NOMO-1 (cell line): ENCODE data around the gene PGLYRP2.

Experiments used
- DNase-seq, 2 experiments: peaks; one replicate each; lab custom pipeline; 2025; ENCODE audit not compliant: unreplicated experiment in 2 of 2; lab: John Stamatoyannopoulos, UW

The PGLYRP2 gene

DNA sequence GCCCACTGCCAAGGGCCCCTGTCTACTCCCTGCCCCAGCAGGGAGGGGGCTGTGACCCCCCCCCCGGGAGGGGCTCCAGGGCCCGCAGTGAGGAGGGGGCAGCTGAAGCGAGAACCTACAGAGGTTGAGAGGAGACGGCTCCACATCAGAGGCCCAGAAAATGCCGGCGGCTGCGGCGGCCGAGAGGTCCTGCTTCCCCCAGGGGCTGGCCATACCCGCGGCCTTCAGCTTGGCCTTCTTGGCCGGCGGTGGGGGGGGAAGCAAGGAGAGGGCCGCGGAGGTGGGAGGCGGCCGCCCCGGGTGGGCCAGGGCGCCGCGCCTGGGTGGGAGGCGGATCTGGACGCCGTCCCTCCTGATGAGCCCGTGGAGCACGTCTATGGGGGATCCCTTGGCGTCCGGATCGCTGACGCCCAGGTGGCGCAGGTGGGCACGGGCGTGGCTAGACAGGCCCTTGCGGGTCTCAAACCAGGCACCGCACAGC, 51.3 kb downstream of the PGLYRP2 start:
- no peak for DNase-seq

DNA sequence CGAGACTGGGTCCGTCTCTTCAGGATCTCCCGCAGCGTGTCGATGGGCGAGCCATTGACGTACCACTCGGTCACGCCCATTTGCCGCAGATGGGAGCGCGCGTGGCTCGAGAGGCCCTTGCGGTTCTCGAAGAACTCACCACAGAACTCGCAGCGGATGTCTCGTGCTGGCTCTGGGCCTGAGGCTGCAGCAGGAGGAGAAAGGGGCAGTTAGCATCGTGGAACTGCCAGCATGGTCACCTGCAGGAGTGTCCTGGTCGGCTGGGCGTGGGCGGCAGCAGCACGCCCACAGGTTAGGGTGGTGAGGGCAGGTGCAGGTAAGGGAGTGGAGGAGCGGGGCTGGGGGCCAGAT, 52.0 kb downstream of the PGLYRP2 start:
- no peak for DNase-seq

DNA sequence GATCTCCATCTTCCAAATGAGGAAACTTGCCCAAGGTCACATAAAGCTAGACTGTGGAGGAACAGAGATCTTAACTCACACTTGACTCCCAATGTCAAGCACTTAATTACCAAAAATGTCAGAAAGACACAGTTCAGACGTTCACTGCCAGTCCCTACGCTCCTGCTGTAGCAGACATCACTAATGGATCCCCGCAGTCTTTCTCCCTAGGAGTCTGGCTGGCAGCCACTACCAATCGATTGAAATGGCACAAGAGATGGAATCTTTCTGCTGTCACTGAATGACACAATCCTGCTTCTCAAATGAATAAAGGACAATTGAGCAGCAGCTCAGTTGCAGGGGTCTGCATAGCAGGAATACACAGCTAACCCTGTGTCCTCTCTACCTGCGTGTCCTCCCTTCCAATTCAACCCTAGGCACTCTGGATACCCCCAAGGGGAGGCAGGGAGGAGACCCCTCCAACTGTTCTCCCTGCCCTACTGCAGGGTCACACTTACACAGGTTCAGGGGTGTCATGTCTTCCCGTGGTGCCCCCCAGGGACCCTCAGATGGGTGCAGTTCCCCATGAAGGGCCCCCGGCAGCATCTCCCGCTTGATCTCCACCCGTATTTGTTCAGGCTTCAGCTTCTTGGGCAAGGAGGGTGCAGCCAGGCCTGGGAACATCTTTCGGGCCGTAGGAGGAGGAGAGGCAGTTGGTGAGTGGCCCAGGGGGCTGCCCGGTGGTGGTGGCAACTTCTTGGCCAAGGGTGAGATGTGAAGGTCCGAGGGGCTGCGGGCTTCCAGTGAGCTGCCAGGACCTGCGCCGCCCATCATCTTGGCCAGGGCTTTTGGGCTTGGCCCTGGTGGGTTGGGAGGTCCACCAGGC, 52.6 kb downstream of the PGLYRP2 start:
- no peak for DNase-seq

DNA sequence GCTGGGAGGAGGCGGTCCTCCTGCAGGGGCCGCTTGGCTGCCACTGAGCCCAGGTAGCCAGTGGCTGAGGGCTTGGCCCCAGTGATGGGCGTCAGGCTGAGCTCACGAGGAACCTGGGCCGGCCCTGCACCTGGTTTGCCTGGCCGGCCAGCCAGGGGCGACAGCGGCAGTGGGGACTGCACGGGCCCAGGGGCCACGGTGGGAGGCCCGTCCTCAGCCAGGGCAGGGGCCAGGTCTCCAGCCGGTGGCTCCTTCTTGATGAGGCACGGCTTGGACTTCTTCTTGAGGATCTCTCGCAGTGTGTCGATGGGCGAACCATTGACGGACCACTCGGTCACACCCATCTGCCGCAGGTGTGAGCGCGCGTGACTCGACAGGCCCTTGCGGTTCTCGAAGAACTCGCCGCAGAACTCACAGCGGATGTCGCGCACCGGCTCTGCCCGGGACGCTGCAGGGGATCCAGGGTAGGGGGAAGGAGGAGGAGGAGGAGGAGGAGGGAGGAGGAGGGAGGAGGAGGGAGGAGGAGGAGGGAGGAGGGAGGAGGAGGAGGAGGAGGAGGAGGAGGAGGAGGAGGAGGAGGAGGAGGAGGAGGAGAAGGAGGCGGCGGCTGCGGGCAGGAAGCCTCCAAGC, 53.9 kb downstream of the PGLYRP2 start:
- no peak for DNase-seq

DNA sequence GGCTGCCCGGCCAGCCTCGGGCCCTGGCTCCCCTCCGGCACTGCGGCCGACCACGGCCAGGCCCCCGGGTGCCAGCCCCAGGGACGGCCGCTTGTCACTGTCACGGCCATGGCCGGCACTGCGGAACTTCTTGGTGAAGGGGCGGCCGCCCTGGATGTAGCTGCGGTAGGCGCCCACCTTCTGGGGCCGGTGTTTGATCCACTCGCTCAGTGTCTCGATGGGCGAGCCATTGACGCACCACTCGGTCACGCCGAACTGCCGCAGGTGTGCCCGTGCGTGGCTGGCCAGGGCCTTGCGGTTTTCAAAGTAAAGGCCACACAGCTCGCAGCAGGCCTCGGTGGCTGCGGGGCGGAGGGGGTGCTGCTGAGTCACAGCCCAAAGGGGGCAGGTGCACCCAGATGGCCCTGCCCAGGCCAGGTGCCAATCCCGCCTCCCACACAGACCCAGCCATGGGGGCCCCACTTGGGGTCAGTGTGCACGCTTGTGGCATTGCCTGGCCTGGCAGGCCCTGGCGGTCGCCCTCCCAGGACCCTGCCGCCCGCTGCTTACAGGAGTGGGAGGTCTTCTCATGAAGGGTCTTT, 54.5 kb downstream of the PGLYRP2 start:
- no peak for DNase-seq

DNA sequence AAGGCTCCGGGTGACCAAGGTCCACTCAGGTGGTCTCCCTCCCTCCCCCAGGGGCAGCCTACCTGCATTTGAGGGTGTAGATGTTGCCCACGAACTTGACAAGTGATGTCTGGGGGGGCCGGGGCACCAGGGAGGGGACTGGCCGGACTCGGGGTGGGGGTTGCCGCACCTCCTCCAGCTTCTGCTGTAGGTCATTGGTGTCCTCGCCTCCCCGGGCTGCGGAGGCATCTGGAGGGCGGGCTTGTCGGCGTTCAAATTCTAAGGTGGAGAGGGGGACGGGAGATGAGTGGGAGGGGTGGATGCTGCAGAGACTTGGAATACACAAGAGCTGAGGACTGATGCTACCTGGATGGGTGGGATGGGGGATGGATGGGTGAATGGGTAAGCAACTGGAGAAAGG, 55.2 kb downstream of the PGLYRP2 start:
- DNase-seq = no peak

DNA sequence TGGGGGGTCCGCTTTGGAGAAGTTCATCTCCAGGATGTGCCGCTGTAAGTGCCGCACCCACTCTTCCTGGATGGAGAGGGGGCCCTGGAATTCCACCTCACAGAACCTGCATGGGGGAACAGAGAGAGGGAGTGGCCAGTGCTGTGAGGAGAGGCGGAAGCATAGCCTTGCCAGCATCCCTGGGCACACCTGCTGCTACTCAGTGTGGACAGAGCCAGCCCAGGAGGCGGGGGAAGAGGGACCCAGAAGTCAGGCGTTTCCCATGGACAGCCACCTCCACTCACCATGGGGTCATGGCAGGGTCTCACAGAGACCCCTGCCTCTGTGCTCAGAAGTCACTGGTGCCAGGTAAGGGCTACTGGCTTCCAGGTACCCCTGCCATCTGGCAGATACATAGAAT, 56.2 kb downstream of the PGLYRP2 start:
- DNase-seq = no peak

DNA sequence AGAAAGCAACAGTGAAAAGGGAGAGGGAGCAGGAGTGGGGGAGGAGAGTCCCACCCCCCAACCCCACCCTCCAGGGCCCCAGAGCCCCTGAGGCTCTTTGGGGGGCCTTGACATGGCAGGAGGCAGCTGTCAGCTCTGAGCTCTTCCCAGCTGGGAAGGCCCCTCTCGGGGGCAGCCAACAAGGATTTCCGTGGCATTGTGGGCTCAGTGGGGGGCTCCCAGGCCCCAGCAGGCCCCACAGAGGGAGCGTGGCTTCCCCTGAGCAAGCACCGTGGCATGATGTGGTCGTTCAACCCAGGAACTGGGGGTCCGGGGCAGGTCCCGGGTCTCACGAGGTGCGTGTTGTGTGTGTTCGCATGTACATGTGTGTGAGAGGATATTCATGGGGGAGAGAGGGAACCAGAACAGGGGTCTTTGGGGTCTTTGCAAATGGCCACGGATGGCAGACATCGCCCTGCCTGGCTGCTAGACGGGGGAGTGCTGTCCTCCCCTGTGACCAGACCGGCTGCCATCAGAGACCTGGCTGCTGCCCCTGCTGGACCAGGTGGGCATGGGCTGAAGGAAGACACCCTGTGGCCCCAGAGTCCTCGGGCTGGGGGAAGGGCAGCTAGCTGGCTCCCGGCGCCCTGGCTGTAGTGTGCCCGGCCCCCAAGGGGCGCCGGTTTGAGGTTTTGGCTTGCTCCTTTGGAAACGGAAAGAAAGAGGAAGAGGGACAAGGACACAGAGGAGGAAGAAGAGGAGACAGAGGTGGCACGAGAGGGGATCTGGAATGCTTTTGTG, 56.8 kb downstream of the PGLYRP2 start:
- no peak for DNase-seq

DNA sequence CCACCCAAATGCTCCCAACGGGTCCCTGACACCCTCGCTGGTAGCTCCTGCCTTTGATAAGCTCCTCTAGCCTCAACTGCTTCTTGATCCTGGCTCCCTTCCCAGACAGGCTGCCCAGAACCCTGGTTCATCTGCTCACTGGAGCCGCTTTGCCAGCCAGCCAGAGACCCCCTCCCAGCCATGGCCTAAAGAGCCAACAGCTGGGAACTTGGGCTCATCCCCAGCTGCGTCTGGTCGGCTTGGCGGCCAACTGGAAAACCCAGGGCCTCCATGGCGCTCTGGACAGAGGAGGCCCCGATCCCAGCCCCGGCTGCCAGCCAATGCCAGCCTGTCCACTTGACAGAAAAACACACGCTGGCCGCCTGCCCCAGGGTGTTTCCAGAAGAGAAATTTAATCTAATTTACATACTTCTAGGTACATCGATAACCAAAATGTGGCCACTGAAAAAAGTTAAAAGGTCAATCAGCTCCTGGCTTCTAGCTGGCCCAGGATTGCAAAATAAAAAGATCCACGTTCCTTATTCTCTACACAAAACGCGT, 57.5 kb downstream of the PGLYRP2 start:
- DNase-seq = no peak

DNA sequence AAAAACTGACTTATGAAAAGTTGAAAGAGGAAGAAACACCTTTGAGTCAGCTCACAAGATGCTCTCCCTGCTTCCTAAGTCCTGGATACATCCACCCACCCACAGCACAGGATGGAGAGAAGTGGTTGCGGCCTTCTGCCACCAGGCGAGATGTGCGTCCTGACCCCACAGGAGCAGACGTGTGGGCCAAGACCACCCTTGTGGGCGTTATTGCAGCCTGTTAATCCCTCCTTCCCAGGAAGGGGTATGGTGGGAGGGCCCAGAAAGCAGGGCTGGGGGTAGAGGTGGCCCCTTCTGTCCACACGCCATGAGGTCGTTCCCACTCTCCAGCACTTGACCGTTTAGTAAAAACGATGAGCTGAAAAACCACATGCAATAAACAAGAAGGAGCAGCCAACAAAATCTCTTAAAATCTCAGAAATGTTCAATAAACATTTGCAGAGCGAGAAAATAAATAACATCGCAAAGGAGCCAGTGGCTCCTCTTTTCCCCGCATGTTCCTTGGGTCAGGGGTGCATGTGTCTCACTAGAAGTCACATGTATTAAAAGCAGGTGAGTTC, 58.1 kb downstream of the PGLYRP2 start:
- no peak for DNase-seq

DNA sequence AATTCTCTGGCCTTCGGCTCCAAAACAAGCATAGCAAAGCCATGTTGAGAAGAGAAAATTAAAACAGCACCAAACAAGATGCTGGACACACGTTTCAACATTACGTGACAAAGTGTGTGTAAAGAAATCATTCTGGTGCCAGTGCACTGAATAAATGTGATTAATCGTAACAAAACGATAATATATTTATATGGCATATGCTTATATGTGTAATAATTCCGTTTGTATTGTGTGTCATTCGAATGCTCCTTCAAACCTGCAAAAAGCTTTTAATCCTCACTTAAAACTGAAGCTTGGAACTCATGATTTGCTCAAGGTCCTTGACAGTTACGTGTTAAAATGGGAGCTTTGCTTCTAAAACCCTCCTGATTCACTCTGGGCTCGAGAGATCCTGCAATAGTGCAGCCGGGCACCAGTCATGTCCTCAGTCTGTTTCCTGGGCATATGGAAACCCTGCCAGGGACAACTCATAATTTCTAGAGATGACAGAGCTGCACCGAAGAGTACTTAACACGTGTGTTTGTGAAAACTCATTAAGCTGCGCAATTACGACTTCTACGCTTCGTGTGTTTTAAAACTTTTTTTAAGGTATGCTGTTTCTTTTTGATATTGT, 59.8 kb downstream of the PGLYRP2 start:
- no peak for DNase-seq
